BE2C (cell line): ENCODE measurements around the gene PLEKHG5.
"Not testable (repeated sequence)": the region's sequence is repeated elsewhere in the genome, so short reads cannot be mapped to it uniquely, and the experiment has no call there.

Experiments used
- DNase-seq: peaks from one replicate; pipeline ENCODE4 v3.0.0-alpha.2; 2020
- H3K27me3 ChIP-seq: fragments of 250-450 bp; sonication (Bioruptor Pico); 2 replicates; pipeline ENCODE4 v1.5.1; 2020; ENCODE audit warnings: mild to moderate bottlenecking
- H3K36me3 ChIP-seq: fragments of 250-450 bp; sonication (Bioruptor Pico); 2 replicates; pipeline ENCODE4 v1.5.1; 2020; ENCODE audit warnings: mild to moderate bottlenecking
- H3K4me1 ChIP-seq: fragments of 250-450 bp; sonication (Bioruptor Pico); 2 replicates; pipeline ENCODE4 v1.5.1; 2020
- H3K4me3 ChIP-seq: 2 replicates; pipeline ENCODE4 v1.5.1; 2011; ENCODE audit warnings: low read depth, low read length
- H3K9me3 ChIP-seq: fragments of 250-450 bp; sonication (Bioruptor Pico); 2 replicates; pipeline ENCODE4 v1.5.1; 2020
- CTCF ChIP-seq: IDR thresholded peaks from 2 replicates; pipeline ENCODE4 v1.5.1; 2012; ENCODE audit warnings: mild to moderate bottlenecking, low read depth, low read length

PLEKHG5 gene

GRCh38 chr1:6495540-6496364 lies 4.3 kb upstream of the PLEKHG5 start:
- Histone ChIP-seq H3K36me3 (no peaks in the 10 kb centered on the region), H3K4me1 (no peaks in the 10 kb centered on the region; the same call in 1 of the 2 replicates), H3K4me3 (no peak overlapping the region), H3K27me3 (no peaks in the 10 kb centered on the region), H3K9me3 (no peaks in the 10 kb centered on the region)
- DNase-seq: no peak
- no peak for TF ChIP-seq CTCF

- Histone ChIP-seq H3K9me3 (no peaks in the 10 kb centered on the region), H3K36me3 (no peaks in the 10 kb centered on the region), H3K4me3 (no peak overlapping the region), H3K4me1 (no peaks in the 10 kb centered on the region; the same call in 1 of the 2 replicates), H3K27me3 (no peaks in the 10 kb centered on the region)
- peak; percentile 66 for DNase-seq
- TF ChIP-seq CTCF: no peak
Measured at GRCh38 chr1:6495041-6495441, 3.6 kb upstream of the PLEKHG5 start.

GRCh38 chr1:6494627-6495026 lies 3.2 kb upstream of the PLEKHG5 start:
- no peak for DNase-seq
- no peak for TF ChIP-seq CTCF
- Histone ChIP-seq H3K27me3 (no peaks in the 10 kb centered on the region), H3K9me3 (no peaks in the 10 kb centered on the region), H3K36me3 (no peaks in the 10 kb centered on the region), H3K4me3 (no peak overlapping the region), H3K4me1 (peaks cover 1% of the 10 kb centered on the region; the same call in 1 of the 2 replicates)

GRCh38 chr1:6493834-6494223 lies 2.4 kb upstream of the PLEKHG5 start:
- not testable (repeated sequence) for H3K27me3 ChIP-seq, H3K9me3 ChIP-seq, H3K4me1 ChIP-seq, H3K4me3 ChIP-seq, H3K36me3 ChIP-seq, DNase-seq

GRCh38 chr1:6491966-6492365 lies 499 bp upstream of the PLEKHG5 start:
- DNase-seq: no peak
- Histone ChIP-seq H3K4me3 (no peak overlapping the region), H3K4me1 (peaks cover 10% of the 10 kb centered on the region; the same call in 1 of the 2 replicates), H3K36me3 (no peaks in the 10 kb centered on the region), H3K27me3 (no peaks in the 10 kb centered on the region), H3K9me3 (no peaks in the 10 kb centered on the region)
- TF ChIP-seq CTCF: no peak

- Histone ChIP-seq H3K4me3 (peak overlapping the region; percentile 68), H3K4me1 (peaks cover 10% of the 10 kb centered on the region; the same call in 1 of the 2 replicates), H3K36me3 (no peaks in the 10 kb centered on the region), H3K27me3 (peaks cover 4% of the 10 kb centered on the region), H3K9me3 (no peaks in the 10 kb centered on the region)
- TF ChIP-seq CTCF: no peak
- no peak for DNase-seq
Measured at GRCh38 chr1:6491081-6491449, 402 bp downstream of the PLEKHG5 start.
